G401 (cell line): ENCODE measurements around the gene NBAS. TPM values are rescaled to one million over a fixed set of nuclear protein-coding genes. Genes with fewer than 3 reads are reported as not detected.

ENCODE experiments used
- DNase-seq: peaks from one replicate; pipeline ENCODE4 v3.0.0-alpha.2; 2015; ENCODE audit warnings: low spot score
- in situ Hi-C: cut with HindIII; loops from 2 replicates; pipeline ENCODE4 v1.10.0; 2016; ENCODE audit warnings: low sequenced_read_pairs, mixed read lengths
- total RNA-seq: library from RNA; depleted of rRNA; stranded (reverse); fragments of >200 nt; shearing (Covaris generic); gene quantifications from 2 replicates; pipeline ENCODE4 v1.2.3, GENCODE V29; 2014

NBAS gene
- total RNA-seq, 1 experiment from 2014 or later: 45.1 TPM

DNA sequence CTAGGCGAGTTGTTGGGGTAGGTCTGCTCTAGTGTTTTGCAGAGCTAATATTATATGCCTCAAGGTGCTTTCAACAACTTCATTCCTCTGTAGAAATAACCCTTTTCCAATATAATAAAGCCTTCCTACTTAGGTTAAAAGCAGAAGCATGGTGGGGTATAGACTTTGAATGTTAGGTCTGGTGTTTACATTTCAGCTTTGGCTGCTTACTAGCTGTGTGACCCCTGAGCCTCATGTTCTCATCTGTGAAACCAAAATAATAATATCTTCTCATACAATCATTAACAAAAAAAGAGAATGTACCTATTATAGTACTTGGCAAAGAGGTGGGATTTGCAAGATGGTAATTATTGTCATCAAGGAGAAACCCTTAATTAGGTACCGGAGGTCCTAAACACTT is 386.6 kb downstream of the NBAS start:
- no peak for DNase-seq
- in situ Hi-C loops: no loop called here

GRCh38 chr2:15173501-15173900 is 387.6 kb downstream of the NBAS start:
- no peak for DNase-seq
- in situ Hi-C loops: no loop called here

- in situ Hi-C loops: no loop called here
- no peak for DNase-seq
These were observed 388.3 kb downstream of the NBAS start for GRCh38 chr2:15172825-15173224.

GRCh38 chr2:15170070-15170775 is 390.9 kb downstream of the NBAS start:
- no peak for DNase-seq
- in situ Hi-C loops: no loop called here

- no peak for DNase-seq
- in situ Hi-C loops: no loop called here
These were observed 391.6 kb downstream of the NBAS start for GRCh38 chr2:15169326-15170069.

- in situ Hi-C loops: no loop called here
- no peak for DNase-seq
These were observed 393.0 kb downstream of the NBAS start for GRCh38 chr2:15168116-15168515.

DNA sequence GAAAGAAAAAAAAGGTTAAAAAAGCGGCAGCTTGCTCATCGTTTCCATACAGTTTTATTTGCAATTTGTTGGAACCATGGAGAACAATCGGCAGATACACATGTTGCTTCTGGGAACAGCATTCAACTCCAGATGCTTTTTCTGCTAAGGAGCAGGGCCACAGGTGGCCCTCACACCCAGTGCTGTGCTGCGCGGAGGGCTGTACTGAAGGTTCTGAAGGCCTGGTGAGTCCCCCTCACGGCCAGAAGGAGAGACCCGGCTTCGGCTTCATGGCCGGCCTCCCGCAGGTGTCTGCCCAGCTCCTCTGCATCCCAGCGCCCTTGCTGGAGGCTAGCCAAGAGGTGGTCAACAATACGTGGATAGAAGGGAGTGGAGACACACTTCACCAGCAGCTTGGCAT is 394.3 kb downstream of the NBAS start:
- in situ Hi-C loops: no loop called here

GRCh38 chr2:15163326-15163725 is 397.8 kb downstream of the NBAS start:
- in situ Hi-C loops: no loop called here
- no peak for DNase-seq

More for the DNA sequence above, 394.3 kb downstream of the NBAS start:
- DNase-seq: no peak

GRCh38 chr2:15162620-15163019 is 398.5 kb downstream of the NBAS start:
- in situ Hi-C loops: no loop called here
- DNase-seq: no peak

- no peak for DNase-seq
- in situ Hi-C loops: no loop called here
These were observed 400.7 kb downstream of the NBAS start for GRCh38 chr2:15160201-15160991.

- in situ Hi-C loops: no loop called here
- DNase-seq: peak; percentile 16
These were observed 401.4 kb downstream of the NBAS start for GRCh38 chr2:15159751-15160177.

DNA sequence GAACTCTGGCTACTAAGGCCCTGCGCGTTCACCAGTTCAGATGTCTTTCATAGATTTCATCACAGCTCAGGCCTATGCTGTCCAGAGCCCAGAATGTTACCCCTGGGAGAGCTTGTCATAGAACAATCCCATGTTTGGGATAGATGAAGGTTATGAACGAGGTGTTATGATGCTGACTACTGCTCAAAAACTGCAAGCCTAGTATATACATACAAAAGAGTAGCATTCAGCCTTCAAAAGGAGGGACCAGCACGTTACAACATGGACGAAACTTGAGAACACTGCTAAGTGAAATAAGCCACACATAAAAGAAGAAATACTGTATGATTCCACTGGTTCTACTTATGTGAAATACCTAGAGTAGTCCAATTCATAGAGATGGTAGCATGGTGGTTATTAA is 401.9 kb downstream of the NBAS start:
- DNase-seq: no peak
- in situ Hi-C loops: no loop called here

DNA sequence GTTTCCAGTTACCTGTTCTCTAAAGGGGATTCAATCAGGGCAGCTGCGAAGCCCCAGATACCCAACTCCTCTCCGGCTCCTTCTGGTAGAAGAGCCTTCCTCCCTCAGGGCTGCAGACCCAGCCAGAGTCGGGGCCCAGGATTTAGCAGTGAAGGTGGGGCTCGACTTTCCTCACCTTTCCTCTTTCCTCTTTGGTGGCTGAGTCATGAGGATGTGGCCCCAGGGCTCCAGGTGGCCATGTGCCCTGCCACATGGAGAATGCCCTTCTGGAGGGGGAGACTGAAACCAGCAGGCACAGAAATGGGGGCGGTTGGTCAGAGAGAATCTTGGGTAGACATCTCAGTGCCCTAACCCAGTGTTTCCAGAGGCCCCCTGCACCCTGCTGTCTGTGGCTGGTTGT is 402.6 kb downstream of the NBAS start:
- DNase-seq: no peak
- in situ Hi-C loops: no loop called here

GRCh38 chr2:15158100-15158499 is 403.0 kb downstream of the NBAS start:
- peak; percentile 24 for DNase-seq
- in situ Hi-C loops: no loop called here

GRCh38 chr2:15155959-15156574 is 405.1 kb downstream of the NBAS start:
- DNase-seq: no peak
- in situ Hi-C loops: no loop called here

- DNase-seq: no peak
- in situ Hi-C loops: no loop called here
These were observed 406.8 kb downstream of the NBAS start for GRCh38 chr2:15154297-15154696.

- in situ Hi-C loops: no loop called here
- no peak for DNase-seq
These were observed 408.8 kb downstream of the NBAS start for GRCh38 chr2:15152382-15152781.

GRCh38 chr2:15149063-15149462 is 412.1 kb downstream of the NBAS start:
- no peak for DNase-seq
- in situ Hi-C loops: no loop called here

- in situ Hi-C loops: no loop called here
These were observed 413.5 kb downstream of the NBAS start for GRCh38 chr2:15147591-15147990.

DNA sequence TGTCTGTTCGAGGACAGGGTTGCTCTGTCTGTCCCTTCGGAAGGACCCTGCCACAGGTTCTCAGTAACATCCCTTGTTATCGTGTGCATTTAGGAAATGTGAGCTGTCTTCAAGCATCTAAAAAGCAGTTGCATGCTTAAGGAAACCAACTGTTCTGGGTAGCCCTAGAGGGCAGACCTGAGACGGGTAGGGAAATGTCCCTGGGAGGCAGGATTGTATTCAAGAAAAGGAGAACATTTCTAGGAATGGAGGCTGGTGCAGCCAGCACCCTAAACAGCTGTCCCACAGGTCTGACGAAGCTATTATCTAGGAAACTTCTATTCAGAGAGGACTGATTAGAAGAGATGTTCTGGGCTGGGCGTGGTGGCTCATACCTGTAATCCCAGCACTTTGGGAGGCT is 414.2 kb downstream of the NBAS start:
- in situ Hi-C loops: no loop called here
- DNase-seq: no peak

More at GRCh38 chr2:15147591-15147990, 413.5 kb downstream of the NBAS start:
- DNase-seq: no peak
